ENCODE results near the gene TTC21B. TPM values are rescaled to one million over a fixed set of nuclear protein-coding genes. Genes with fewer than 3 reads are reported as not detected.
A peak's percentile ranks its signal among the peaks of the same experiment; 100 is the strongest.

Gene TTC21B
- polyA plus RNA-seq, 1 donor: 17.8 TPM

GRCh38 chr2:165903406-165903805 is 50.2 kb downstream of the TTC21B start:
- Histone ChIP-seq H3K9me3 (ENCODE audit: control insufficient read depth, low read depth, low read length) (no peaks in the 10 kb centered on the region), H3K27me3 (ENCODE audit: control insufficient read depth, insufficient read depth, low read length) (no peaks in the 10 kb centered on the region), H3K27ac (ENCODE audit: low read length) (no peak overlapping the region), H3K4me1 (ENCODE audit: control insufficient read depth, insufficient read depth, low read length) (no peaks in the 10 kb centered on the region), H3K36me3 (ENCODE audit: control insufficient read depth, insufficient read depth, low read length) (peaks cover 31% of the 10 kb centered on the region), H3K4me3 (ENCODE audit: low read length) (no peak overlapping the region)
- no peak for DNase-seq
- 100% methylated on average over 5 of the region's 5 CpGs for WGBS (ENCODE audit: insufficient coverage, low lambda C conversion rate)

DNA sequence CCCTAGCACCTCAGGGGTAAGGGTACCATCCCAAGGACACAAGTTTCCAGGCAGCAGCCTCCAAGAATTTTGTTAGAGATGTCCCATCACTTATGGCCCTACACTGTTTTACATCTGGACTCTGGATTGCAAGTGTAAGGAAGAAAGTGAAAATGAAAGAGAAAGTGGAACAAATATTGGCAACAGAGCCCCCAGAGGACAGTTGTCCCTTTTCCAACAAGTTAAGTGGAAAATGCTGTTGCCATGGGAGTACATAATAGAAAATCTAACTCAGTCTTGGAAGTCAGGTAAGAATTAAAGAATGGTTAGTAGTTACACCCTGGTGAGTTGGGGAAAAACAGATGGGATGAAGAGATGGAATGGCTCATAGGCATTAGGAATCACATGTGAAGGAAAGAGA is 50.6 kb downstream of the TTC21B start:
- H3K4me1 ChIP-seq (ENCODE audit: control insufficient read depth, insufficient read depth, low read length): no peaks in the 10 kb centered on the region
- H3K4me3 ChIP-seq (ENCODE audit: low read length): no peak overlapping the region
- H3K36me3 ChIP-seq (ENCODE audit: control insufficient read depth, insufficient read depth, low read length): peaks cover 36% of the 10 kb centered on the region
- no peak overlapping the region for H3K27ac ChIP-seq (ENCODE audit: low read length)
- peak; percentile 22 to 54 for DNase-seq
- H3K27me3 ChIP-seq (ENCODE audit: control insufficient read depth, insufficient read depth, low read length): no peaks in the 10 kb centered on the region
- H3K9me3 ChIP-seq (ENCODE audit: control insufficient read depth, low read depth, low read length): no peaks in the 10 kb centered on the region

DNA sequence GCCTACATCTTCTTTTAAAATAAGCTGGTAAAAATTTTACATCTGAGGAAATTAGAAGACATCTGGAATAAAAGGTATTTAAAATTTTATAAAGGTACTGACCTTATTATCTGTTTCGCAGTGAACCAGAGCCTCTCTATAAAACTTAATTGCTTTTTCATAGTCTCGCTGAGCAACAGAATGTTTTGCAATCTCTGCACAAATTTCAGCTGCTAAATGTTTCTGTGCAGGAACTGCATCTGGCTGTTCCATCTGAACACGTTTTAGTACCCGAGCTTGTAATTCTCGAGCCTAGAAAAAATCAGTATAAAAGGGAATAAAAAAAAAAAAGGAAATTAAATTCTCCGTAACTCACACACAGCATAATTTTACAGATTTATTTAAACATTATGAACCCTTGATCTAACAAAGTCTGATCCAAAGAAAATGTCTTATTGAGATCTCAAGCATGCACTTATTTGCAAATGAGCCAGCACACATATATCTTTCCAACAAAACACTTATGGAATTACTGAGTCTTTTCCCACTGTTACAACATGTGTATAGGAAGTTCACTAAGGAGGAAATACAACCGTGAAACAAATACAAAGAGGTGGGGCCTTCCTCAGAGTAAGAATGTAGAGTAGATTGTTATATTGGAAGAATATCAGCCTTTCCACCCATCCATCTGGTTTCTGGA is 51.8 kb downstream of the TTC21B start:
- Histone ChIP-seq H3K27ac (ENCODE audit: low read length) (no peak overlapping the region), H3K9me3 (ENCODE audit: control insufficient read depth, low read depth, low read length) (no peaks in the 10 kb centered on the region), H3K36me3 (ENCODE audit: control insufficient read depth, insufficient read depth, low read length) (peaks cover 44% of the 10 kb centered on the region), H3K4me1 (ENCODE audit: control insufficient read depth, insufficient read depth, low read length) (no peaks in the 10 kb centered on the region), H3K27me3 (ENCODE audit: control insufficient read depth, insufficient read depth, low read length) (no peaks in the 10 kb centered on the region), H3K4me3 (ENCODE audit: low read length) (no peak overlapping the region)
- 78% methylated on average over 4 of the region's 7 CpGs for WGBS (ENCODE audit: insufficient coverage, low lambda C conversion rate)
- DNase-seq: no peak

- H3K36me3 ChIP-seq (ENCODE audit: control insufficient read depth, insufficient read depth, low read length): peaks cover 51% of the 10 kb centered on the region
- no peak overlapping the region for H3K4me3 ChIP-seq (ENCODE audit: low read length)
- no peak overlapping the region for H3K27ac ChIP-seq (ENCODE audit: low read length)
- 90% methylated on average over 1 of the region's 2 CpGs for WGBS (ENCODE audit: insufficient coverage, low lambda C conversion rate)
- no peaks in the 10 kb centered on the region for H3K9me3 ChIP-seq (ENCODE audit: control insufficient read depth, low read depth, low read length)
- no peaks in the 10 kb centered on the region for H3K27me3 ChIP-seq (ENCODE audit: control insufficient read depth, insufficient read depth, low read length)
- no peaks in the 10 kb centered on the region for H3K4me1 ChIP-seq (ENCODE audit: control insufficient read depth, insufficient read depth, low read length)
- DNase-seq: no peak
Observed at GRCh38 chr2:165899311-165899710, 54.3 kb downstream of the TTC21B start.

DNA sequence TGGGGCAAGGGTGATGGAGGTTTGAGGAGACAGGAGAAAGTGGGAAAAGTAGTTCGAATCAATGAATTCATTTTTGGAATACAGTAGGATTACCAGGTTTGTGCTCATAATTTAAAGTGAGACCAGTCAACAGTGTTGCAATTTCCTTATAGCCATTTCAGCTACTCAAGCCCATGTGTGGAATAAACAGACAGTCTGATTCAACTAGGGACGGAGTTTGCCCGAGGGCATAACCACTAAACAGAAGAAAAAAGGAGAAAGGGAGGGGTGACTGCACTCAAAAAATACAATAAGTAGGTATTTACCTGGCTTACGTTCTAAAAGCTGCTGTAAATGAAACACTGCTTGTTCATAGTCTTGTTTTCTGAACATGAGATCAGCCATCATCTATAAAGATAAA is 55.2 kb downstream of the TTC21B start:
- H3K27me3 ChIP-seq (ENCODE audit: control insufficient read depth, insufficient read depth, low read length): no peaks in the 10 kb centered on the region
- peaks cover 51% of the 10 kb centered on the region for H3K36me3 ChIP-seq (ENCODE audit: control insufficient read depth, insufficient read depth, low read length)
- H3K4me3 ChIP-seq (ENCODE audit: low read length): no peak overlapping the region
- no peaks in the 10 kb centered on the region for H3K4me1 ChIP-seq (ENCODE audit: control insufficient read depth, insufficient read depth, low read length)
- H3K27ac ChIP-seq (ENCODE audit: low read length): no peak overlapping the region
- 88% methylated on average over 3 of the region's 4 CpGs for WGBS (ENCODE audit: insufficient coverage, low lambda C conversion rate)
- no peak for DNase-seq
- H3K9me3 ChIP-seq (ENCODE audit: control insufficient read depth, low read depth, low read length): no peaks in the 10 kb centered on the region

DNA sequence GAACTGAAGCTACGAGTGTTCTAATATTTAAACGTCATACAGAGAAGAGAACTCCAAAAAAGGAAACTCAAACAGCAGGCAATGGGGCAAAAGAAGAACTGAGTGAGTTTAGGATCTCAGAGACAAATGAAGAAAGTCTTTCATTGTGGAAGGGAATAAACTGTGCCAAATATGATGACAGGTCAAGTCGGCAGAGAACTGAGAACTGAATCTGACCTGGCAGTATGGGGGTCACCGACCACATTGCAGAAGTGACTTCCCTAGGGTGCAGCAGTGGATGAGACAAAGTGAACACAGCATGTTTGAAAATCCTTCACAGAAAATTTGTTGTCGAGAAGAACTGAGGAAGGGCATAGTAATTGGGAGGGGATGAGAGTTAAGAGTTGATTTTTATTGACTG is 55.9 kb downstream of the TTC21B start:
- WGBS (ENCODE audit: insufficient coverage, low lambda C conversion rate): 83% methylated on average over 3 of the region's 5 CpGs
- peaks cover 50% of the 10 kb centered on the region for H3K36me3 ChIP-seq (ENCODE audit: control insufficient read depth, insufficient read depth, low read length)
- no peak for DNase-seq
- no peaks in the 10 kb centered on the region for H3K27me3 ChIP-seq (ENCODE audit: control insufficient read depth, insufficient read depth, low read length)
- no peaks in the 10 kb centered on the region for H3K9me3 ChIP-seq (ENCODE audit: control insufficient read depth, low read depth, low read length)
- H3K27ac ChIP-seq (ENCODE audit: low read length): no peak overlapping the region
- no peaks in the 10 kb centered on the region for H3K4me1 ChIP-seq (ENCODE audit: control insufficient read depth, insufficient read depth, low read length)
- H3K4me3 ChIP-seq (ENCODE audit: low read length): no peak overlapping the region

DNA sequence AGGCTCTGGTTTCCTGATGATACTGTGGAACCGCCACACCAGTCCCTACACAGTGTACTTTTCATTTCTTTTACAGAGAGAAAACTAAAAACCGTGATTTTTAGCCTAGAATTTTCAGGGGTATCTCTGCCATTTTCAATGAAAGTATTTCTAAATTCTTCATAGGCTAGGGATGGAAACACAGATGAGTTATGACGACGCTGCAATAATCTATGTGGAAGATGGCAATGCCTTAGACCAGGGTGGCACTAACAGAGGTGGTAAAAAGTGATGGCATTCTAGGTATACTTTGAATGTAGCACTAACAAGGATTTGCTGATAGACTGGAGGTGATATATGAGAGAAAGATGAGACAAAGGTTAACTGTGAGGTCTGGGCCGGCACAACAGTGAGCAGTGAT is 56.5 kb downstream of the TTC21B start:
- 100% methylated on average over 2 of the region's 5 CpGs for WGBS (ENCODE audit: insufficient coverage, low lambda C conversion rate)
- Histone ChIP-seq H3K36me3 (ENCODE audit: control insufficient read depth, insufficient read depth, low read length) (peaks cover 52% of the 10 kb centered on the region), H3K4me1 (ENCODE audit: control insufficient read depth, insufficient read depth, low read length) (no peaks in the 10 kb centered on the region), H3K4me3 (ENCODE audit: low read length) (no peak overlapping the region), H3K27me3 (ENCODE audit: control insufficient read depth, insufficient read depth, low read length) (no peaks in the 10 kb centered on the region), H3K27ac (ENCODE audit: low read length) (no peak overlapping the region), H3K9me3 (ENCODE audit: control insufficient read depth, low read depth, low read length) (no peaks in the 10 kb centered on the region)
- DNase-seq: no peak

- Histone ChIP-seq H3K4me1 (ENCODE audit: control insufficient read depth, insufficient read depth, low read length) (no peaks in the 10 kb centered on the region), H3K27ac (ENCODE audit: low read length) (no peak overlapping the region), H3K27me3 (ENCODE audit: control insufficient read depth, insufficient read depth, low read length) (no peaks in the 10 kb centered on the region), H3K9me3 (ENCODE audit: control insufficient read depth, low read depth, low read length) (no peaks in the 10 kb centered on the region), H3K36me3 (ENCODE audit: control insufficient read depth, insufficient read depth, low read length) (peaks cover 49% of the 10 kb centered on the region), H3K4me3 (ENCODE audit: low read length) (no peak overlapping the region)
- WGBS (ENCODE audit: insufficient coverage, low lambda C conversion rate): no CpG with 5 or more reads among the region's 1 CpG
- DNase-seq: no peak
Observed at GRCh38 chr2:165895974-165896373, 57.6 kb downstream of the TTC21B start.

DNA sequence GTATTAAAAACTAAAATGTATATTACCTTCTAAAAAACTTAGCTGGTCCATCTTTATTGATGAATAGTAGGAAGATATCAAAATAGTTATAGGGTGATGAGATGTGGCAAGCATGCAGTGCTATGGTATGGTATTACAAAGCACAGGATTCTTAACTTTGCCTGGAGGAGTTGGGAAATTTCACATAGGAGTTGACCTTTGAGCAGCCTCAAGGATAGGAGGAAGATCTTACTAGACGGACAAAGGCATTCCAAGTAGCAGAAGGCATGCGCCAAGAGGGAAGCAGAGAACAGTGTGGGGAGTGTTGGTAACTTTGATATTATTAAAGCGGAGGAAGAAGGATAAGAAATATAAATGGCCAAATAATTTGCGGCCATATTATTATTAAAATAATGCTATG is 60.0 kb downstream of the TTC21B start:
- WGBS (ENCODE audit: insufficient coverage, low lambda C conversion rate): 71% methylated on average over 4 of the region's 4 CpGs
- Histone ChIP-seq H3K9me3 (ENCODE audit: control insufficient read depth, low read depth, low read length) (no peaks in the 10 kb centered on the region), H3K4me1 (ENCODE audit: control insufficient read depth, insufficient read depth, low read length) (no peaks in the 10 kb centered on the region), H3K27ac (ENCODE audit: low read length) (no peak overlapping the region), H3K4me3 (ENCODE audit: low read length) (no peak overlapping the region), H3K36me3 (ENCODE audit: control insufficient read depth, insufficient read depth, low read length) (peaks cover 43% of the 10 kb centered on the region), H3K27me3 (ENCODE audit: control insufficient read depth, insufficient read depth, low read length) (no peaks in the 10 kb centered on the region)
- peak; percentile 30 to 51 for DNase-seq

DNA sequence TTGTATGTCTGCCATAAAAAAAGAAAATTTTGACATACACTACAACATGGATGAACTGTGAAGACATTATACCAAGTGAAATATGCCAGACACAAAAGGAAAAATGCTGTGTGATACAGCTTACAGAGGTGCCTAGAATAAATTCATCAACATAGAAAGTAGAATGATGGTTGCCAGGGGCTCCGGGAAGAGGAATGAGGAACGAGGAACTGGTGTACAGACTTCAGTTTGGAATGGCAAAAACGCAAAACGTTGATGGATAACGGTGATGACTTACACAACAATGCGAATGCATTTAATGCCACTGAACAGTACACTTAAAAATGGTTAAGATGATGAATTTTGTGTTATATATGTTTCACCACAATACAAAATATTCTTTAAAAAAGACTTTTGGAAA is 61.0 kb downstream of the TTC21B start:
- Histone ChIP-seq H3K9me3 (ENCODE audit: control insufficient read depth, low read depth, low read length) (no peaks in the 10 kb centered on the region), H3K27ac (ENCODE audit: low read length) (no peak overlapping the region), H3K27me3 (ENCODE audit: control insufficient read depth, insufficient read depth, low read length) (no peaks in the 10 kb centered on the region), H3K4me3 (ENCODE audit: low read length) (no peak overlapping the region), H3K4me1 (ENCODE audit: control insufficient read depth, insufficient read depth, low read length) (no peaks in the 10 kb centered on the region), H3K36me3 (ENCODE audit: control insufficient read depth, insufficient read depth, low read length) (peaks cover 35% of the 10 kb centered on the region)
- no peak for DNase-seq
- WGBS (ENCODE audit: insufficient coverage, low lambda C conversion rate): 100% methylated on average over 3 of the region's 6 CpGs

GRCh38 chr2:165891943-165892342 is 61.6 kb downstream of the TTC21B start:
- no peak overlapping the region for H3K4me3 ChIP-seq (ENCODE audit: low read length)
- H3K27me3 ChIP-seq (ENCODE audit: control insufficient read depth, insufficient read depth, low read length): no peaks in the 10 kb centered on the region
- no peak overlapping the region for H3K27ac ChIP-seq (ENCODE audit: low read length)
- DNase-seq: no peak
- peaks cover 33% of the 10 kb centered on the region for H3K36me3 ChIP-seq (ENCODE audit: control insufficient read depth, insufficient read depth, low read length)
- 83% methylated on average over 2 of the region's 2 CpGs for WGBS (ENCODE audit: insufficient coverage, low lambda C conversion rate)
- H3K9me3 ChIP-seq (ENCODE audit: control insufficient read depth, low read depth, low read length): no peaks in the 10 kb centered on the region
- H3K4me1 ChIP-seq (ENCODE audit: control insufficient read depth, insufficient read depth, low read length): no peaks in the 10 kb centered on the region

Data from large intestine (tissue), 3 donors.